NCI-H2081 (cell line): Measurements from ENCODE around the gene SERPINA1.

Experiments
- DNase-seq, 2 experiments: peaks; one replicate each; lab custom pipeline; 2025; lab: John Stamatoyannopoulos, UW

SERPINA1 gene

DNA sequence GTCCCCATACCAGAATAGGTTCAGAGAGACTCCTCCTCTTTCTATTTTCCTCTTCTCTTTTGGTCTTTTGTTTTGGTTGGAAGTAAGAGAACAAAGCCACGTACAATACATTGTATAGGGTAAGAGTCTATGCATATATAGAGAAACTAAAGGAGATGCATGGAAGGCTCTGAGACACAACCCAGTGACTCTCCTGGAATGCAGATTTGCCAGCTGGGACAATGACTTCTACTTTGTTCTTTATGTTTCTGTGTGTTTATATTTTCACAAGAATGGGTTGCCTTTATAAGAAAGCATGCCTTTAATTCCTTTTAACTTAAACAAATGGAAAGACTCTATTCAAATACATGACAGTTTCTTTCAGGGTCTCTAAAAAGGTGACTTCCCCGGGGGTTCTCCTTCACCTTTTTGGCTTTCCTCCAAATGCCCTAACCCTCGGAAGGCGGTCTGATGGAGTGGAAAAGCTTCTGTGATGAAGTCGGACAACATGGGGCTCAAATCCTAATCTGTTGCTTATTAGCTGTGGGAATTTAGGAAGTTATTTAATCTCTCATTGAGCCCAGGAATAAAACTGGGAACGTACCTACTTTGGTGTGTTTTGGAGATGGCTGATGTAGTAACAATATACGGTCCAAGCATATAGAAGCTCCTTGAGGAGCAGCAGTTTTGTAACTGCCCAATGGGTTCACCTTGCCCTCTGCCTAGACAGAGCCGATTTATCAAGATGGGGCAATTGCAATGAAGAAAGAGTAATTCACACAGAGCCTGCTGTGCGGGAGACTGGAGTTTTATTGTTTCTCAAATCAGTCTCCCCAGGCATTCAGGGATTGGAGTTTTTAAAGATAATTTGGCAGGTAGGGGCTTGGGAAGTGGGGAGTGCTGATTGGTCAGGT, 9.1 kb upstream of the SERPINA1 start:
- DNase-seq = no peak

DNA sequence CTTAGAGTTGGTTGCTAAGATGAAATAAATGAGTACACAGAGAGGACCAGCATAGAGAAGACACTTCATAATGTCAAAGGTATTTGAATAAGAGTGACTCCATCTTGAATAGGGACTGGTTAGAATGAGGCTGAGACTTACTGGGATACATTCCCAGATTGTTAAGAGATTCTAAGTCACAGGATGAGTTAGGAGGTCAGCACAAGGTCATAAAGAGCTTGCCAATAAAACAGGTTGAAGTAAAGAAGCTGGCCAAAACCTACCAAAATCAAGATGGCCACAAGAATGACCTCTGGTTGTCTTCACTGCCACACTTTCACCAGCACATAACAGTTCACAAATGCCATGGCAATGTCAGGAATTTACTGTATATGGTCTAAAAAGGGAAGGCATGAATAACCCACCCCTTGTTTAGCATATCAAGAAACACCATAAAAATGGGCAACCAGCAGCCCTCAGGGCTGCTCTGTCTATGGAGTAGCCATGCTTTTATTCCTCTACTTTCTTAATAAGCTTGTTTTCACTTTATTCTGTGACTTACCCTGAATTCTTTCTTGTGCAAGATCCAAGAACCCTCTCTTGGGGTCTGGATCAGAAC, 8.3 kb upstream of the SERPINA1 start:
- no peak for DNase-seq

DNA sequence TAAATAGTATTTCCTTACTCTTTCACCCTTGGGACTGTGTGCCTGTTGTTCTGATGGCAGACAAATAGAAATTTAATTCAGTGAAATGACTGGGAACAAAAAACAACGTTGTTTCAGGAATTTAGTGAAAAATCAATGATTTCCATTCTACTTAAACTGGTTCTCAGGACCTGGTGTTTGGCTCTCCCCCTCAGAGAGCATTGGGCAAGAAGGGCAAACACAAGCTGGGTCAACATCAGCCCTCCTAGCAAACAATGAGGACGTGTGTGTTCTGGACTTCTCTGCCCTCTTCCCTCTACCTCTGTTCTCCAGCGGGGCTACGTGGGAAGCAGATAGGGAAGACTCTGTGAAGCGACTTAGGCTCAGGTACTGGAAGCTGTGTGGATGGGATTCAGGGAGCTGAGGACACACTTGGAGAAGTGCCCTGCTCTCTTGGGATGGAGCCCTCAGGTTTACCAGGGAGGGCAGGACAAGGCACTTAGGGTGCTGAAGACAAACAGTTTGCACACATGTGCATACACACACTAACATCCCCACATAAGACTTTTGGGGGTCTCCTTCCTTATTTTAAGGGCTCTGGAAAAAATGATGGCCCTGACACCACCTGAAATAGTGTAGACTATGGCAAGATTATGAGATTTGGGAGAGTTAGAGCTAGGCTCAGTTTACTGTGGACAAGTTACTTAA, 7.6 kb upstream of the SERPINA1 start:
- DNase-seq = no peak

DNA sequence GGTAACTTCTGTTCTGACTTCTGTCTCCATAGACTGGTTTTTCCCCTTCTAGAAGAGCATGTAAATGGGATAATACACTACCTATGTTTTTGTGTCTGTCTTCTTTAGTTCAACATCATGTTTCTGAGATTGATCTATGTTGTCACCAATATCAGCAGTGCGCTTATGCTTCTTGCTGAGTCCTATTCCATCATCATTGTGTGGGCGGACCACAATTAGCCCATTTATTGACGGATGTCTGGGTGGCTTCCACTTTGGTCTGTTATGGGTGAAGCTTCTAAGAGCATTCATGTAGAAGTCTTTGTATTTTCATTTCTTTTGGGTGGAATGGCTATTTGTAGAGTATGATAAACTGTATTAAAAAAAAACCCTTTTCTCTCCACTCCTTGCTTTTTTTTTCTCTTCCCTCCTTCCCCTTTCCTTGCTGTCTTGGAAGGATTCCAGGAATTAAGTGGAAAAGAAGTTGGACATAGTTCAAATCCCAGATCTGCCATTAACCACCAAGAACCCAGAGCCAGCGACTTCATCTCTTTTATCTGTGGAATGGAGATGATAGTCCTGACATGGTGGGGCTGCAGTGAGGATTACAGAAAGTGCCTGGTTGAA, 7.0 kb upstream of the SERPINA1 start:
- DNase-seq = no peak

DNA sequence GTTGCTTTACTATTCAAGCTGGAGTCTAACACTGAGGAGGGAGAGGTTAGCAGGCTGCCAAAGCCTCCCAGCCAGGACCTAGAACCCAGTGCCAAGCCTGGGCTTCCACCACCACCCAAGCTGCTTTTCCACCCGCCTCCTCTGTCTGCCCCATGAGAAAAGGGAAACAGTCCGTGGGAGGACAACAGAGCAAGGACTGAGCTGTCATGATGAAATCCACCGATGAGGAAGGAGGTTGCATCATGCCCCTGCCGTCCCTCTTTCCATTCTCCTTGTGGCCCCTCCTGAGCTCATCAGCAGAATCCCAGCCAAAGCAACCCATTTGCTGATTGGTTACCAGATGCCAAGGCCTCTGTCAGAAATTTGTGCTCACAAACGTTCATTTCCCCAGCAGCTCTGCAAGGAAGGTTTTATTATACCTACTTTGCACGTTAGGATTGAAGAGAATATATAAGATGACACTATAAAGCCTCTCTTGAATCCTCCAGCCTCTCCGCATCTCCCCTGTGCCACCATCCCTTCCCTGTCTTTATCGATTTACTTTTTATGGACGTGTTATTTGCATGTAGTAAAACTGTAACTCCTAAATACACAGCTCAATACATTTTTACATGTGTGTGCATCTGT, 6.3 kb upstream of the SERPINA1 start:
- no peak for DNase-seq

DNA sequence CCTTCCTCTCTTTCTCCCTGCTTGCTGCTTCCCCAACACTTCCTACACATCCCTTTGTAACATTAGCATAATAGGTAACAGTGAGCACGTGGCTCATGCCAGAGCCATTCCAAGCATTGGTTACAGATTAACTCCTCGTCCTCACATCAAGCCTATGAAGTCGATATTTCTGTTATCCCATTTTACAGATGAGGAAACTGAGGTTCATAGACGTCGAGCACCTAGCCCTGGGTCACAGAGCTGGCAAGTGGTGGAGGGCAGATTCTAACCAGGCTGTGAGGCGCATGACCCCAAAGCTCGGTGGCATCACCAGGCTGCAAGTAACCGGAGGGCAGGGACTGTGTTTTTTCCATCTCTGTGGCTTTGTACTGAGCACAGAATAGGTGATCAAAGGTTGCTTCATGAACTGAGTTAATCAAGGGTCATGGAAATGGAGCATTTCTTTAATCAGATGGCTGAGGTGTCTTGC, 5.7 kb upstream of the SERPINA1 start:
- DNase-seq = no peak

DNA sequence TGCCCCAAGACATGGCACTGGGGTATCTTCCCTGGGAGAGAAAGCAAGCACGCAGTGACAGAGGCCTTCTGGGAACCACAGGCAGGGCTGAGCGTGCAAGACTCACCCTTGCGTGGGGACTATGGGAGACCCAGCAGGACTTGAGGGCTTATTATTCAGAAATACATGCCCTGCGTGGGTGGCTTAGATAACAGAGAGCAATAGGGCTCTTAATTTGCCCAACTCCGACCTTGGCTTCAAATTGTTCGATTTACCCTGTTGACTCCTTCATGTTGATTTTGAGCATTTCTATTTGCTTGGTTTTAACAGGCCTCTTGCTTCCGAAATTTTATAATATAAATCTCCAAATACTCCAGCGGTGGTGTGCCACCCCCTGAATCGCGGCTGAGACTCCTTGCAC, 5.1 kb upstream of the SERPINA1 start:
- DNase-seq = no peak

DNA sequence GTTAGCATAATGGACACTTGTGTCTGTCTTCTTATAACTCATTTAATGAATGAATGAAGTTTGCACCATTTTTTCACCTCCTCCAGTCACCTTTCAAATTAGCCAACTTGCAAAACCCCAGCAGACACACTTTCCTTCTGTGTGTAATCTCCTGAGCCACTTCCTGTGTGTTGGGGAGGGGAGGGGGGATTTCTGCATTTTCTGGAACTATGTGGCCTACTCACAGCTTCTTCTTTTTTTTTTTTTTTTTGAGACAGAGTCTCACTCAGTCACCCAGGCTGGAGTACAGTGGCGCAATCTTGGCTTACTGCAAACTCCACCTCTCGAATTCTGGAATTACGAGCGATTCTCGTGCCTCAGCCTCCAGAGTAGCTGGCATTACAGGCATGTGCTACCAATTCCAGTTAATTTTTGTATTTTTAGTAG, 4.1 kb upstream of the SERPINA1 start:
- DNase-seq = no peak

DNA sequence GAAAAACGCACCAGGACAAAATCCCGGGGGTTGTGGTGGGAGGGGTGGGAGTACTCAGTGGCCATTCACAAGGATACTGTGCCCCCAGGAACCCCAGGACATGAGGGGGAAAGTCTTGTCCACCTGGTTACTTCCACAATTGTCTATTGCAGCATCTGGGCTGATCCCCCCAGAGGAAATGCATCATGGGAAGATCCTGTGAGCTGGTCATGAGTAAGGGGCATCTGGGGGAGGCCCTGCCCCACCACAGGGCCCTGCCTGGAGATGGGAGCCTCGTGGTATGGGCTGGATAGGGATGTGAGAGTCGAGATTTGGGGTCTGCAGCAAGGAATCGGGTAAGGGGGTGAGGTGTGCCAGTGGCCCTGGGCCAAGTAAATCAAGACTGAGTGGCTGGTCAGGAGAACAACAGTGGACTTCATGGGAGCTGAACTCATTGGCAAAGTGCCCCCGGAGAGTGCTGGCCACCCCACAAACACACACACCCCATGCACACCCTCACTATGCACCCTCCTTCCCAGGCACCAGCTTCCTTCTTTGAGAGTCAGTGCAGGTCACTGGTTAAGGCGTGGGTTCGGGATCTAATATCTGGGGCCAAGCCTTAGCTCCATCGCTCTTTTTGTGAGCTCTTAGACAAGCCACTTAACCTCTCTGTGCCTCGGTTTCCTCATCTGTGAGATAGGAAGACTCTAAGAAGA, 3.0 kb upstream of the SERPINA1 start:
- no peak for DNase-seq

DNA sequence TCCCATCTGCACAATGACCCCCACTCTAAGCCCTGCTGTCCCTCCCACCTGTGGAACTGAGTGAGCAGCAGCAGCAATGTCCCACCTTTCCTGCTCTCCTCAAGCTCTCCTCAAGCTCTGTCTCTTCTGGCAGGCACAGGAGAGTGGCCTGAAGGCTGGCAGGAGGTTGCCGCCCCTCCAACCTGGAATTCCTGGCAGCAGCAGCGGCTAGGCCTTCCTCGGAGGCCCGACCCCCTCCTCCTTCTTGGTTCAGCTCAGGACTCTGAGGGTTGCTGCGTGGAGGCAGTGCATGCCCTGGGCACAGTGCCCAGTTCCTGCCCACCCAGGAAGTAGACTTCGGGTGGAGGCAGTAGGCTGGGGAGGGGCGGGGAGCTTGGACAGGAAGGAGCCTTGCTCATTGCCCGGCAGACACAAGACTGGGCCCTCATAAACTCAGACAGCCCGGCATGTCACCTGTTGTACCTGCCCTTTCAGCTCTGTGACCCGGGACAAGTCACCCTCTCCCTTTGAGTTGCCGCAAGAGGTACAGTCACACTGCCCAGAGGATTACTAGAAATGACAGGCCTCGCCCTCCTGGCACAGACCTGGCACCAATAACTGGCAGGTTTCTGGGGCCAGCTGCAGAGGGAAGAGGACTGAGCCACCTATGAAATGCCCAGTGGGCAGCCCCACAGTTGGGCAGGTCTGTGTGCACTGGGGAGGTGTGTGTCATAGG, 2.1 kb upstream of the SERPINA1 start:
- DNase-seq = no peak

DNA sequence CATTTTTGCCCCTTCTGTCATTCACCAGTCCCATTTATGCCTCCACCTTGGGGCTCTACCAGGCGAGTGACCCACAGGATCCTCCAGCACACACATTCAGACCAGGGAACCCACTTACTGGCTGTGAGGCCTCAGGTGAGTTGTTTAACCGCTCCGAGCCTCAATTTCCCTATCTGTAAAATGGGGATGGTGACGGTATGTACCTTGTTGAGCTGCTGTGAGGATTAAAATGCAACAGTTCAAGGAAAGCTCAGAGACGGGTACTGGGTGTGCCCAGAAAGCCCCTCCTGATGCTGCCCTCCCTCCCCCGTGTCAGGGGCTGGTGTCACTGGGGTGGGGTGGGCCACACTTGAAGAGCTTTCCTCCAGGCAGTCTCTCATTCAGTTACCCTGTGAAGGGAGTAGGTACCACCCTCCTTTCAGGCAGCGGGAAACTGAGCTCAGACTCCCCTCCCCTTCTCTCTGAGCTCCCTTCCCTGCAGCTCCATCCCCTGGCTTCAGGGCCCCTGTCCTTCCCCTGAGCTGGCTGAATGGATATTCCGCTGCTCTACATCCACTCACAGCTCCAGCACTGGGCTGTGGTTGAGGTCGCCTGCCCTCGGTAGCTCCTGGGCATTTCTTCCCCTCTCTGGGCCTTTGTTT, 1.4 kb upstream of the SERPINA1 start:
- no peak for DNase-seq

DNA sequence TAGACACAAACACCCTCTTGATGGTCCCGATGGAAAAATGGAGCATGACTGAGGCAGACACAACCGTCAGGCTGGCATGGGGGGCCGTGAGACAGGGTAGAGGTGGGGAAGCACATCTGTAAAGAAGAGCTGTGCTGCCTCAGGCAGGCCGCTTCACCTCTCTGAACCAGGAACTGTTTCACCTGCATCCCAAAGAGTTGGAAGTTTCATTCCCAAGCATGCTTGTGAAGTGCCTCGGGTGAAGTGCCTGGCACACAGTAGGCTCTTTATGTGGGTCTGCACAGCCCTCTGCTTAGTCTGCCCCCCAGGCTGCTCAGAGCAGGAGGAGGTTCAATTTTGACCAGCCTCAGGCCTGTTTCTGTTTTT, 685 bp upstream of the SERPINA1 start:
- no peak for DNase-seq

DNA sequence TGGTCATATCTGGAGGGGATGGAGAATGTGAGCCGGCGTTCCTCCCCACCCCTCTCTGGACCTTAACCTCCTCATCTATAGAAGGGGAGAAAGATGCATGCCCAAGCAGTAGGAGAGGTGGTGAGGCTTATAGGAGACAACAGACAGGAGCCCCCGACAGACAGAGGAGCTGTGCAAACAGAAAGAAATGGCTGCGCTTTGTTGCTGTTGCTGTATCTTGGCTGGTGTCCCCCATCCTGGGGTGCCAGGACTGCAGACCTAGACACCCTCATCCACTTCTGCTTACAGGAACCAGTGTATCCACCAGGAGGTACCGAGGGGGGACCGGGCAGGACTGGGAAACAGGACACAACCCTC, 397 bp downstream of the SERPINA1 start:
- no peak for DNase-seq

DNA sequence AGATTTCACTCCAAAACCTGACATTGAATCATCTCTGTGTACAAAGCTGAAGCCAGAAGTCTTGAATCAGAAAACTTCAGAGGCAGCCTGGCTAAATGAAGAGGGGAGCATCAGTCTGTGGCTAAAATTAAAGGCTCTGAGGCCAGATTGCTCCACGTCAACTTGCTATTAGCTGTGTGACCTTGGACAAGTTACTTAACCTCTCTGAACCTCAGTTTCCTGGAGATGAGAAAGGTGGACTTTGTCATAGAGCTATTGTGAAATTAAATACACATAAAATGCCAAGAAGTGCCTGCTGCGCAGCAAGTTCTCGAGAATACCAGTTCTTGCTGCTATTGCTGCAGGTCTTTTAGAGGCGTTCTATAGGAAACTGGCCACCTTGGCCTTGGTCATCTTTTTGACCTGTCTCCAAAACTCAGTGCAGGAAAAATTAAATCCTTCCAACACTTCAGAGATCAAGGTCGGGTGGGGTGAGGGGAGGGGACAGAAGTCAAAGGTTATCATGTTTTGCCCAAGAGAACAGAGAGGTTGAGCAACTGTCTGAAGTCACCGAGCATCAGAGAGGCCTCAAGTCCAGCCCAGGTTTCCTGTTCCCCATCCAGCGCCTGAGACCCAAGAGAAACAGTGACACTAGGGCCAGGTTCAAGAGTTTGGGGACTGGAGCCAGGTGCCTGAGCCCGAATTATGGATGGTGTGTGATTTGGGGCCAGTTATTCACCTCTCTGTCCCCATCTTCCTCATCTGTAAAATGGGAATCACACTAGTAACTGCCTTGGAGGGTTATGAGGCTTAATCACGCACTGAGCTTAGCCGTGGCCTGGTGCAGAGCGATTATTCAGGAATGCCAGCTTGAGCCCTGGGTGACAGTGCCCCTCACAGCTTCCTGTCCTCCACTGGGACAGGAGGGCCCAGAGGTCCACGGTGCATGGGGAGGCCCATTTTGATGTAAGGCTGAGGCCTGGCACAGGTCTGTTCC, 1.1 kb downstream of the SERPINA1 start:
- DNase-seq = no peak

DNA sequence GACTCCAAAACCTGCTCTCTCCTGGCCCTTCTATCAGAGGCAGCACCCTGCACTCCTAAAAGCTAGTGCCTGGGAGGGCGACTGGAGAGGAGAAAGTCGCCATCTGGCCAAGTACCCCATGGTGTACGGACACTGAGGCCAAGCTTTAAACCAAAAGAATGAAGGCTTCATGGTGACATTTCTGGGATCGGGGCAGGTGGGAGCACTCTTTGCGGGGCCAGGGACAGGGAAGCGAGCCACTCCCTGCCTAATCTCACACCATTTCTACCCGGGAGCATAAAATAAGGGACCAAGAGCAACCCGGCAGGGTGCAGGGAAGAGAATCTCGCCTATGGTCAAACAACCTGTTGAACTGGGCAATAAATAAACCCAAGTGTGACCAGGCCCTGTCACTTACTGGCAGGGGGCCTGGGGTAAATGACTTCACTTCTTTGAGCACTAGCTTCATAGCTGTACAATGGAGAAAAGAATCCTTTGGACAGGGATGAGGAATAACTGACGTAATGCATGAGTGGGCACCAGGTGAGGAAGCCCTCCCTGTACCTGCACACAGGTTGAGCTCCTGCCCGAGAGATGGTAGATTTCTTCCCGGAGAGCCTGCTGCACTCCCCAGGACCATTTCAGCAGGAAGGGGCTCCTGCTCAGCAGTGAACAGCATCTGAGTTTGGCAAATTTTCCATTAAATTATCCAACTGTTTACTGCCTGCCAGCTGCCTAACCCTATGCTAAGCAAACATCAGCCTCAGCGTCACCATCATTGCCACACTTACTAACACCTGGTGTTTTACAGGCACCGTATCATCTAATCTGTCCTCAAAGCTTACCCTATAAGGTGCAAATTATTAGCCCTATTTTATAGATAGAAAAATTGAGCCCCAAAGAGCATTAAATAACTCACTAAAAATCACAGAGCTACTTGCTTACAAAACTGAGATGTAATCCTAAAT, 2.0 kb downstream of the SERPINA1 start:
- no peak for DNase-seq

DNA sequence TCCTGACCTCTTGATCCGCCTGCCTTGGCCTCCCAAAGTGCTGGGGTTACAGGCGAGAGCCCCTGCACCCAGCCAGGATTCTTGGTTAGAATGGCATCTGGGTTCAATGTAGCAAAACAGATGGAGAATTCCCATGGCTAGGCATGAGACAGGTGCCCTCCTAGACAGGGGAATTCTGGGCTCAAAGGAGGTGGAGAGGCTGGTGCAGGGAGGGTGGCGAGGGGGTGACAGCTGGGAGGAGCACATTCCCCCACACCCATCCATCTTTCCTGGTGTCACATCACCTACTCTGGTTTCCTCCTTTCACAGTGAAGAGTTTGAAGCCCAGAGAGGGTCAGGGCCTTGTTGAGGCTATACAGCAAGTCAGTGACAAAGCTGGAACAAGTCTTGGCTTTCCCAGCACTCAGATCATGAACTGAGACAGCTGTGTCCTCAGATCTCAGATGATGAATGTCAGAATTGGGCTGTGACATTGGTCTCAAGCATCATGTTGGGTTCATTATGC, 2.8 kb downstream of the SERPINA1 start:
- no peak for DNase-seq

DNA sequence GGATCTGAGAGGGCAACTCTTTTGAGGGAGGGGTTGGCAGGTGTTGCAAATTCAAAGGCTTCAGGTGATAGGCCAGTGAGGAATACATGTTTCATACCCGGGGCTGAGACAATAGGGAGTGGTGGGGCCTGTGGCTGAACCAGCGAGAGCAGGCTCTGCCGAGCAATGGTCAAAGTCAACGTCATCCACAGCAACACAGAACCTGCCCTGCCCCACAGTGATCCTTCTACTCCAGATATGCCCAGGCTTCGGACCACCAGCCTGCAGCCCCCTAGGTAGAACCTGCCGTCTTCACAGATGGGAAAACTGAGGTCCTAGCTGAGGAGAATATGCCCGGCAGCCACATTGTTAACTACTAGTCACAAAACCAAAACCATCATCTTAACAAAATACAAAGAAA, 4.1 kb downstream of the SERPINA1 start:
- no peak for DNase-seq

DNA sequence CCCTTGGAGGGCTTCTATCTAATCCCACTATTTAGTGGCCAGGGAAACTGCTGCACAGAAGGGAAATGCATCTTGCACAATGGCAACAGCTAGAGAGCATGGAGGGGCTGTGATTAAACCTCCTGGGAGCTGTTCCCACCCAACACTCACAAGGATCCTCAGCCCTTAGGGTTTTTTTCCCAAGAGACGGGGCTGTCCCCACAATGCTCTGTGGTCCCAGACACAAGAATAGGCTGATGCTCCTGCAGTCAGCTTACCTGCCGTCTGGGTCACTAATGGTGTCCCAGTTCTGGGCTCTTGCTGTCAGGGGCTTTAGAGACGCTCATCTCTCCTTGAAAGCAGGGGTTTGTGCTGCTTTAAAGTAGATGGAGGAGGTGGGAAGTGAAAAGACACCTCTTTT, 4.6 kb downstream of the SERPINA1 start:
- no peak for DNase-seq
